Eye (tissue), 1 donor: ENCODE results near the gene MOSMO.
A peak's percentile ranks its signal among the peaks of the same experiment; 100 is the strongest.
"Not testable (repeated sequence)": the region's sequence is repeated elsewhere in the genome, so short reads cannot be mapped to it uniquely, and the experiment has no call there.

ENCODE experiments used
- DNase-seq: peaks from one replicate; pipeline ENCODE4 v3.0.0-alpha.2; 2015

MOSMO gene

DNA sequence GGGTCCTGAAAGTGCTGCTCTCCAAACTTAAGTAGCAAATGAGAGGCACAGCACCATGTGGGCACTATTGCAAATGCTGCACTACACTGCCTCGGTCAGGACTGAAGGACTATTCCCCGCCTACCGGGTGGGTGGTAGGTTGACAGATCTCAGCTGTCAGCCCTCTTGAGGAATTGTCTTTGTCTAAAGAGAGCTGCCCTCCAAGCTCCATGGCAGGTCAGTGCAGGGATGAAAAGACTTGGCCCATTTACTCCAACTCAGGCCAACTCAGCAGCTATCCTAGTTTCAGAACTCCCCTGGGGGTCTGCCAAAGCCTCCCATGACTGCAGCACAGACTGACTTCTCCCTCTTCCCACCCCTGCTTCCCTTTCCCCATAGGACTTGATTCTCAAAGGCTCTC lies 3.6 kb upstream of the MOSMO start:
- no peak for DNase-seq

DNA sequence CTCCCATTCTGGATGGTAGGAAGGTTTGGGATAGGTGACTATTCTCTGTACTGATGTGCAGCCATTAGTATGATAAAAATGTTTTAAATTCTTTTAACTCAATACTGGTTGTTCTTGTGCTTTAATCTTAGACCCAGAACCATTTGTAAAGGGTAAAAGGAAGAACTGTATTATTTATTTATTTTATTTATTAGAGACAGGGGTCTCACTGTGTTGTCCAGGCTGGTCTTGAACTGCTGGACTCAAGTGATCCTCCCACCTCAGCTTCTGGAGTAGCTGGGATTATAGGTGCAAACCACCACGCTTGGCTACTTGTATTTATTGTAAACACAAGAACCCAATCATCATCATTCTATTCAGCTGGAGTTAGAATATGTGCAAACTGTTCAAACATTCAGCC lies 2.2 kb upstream of the MOSMO start:
- DNase-seq = no peak

DNA sequence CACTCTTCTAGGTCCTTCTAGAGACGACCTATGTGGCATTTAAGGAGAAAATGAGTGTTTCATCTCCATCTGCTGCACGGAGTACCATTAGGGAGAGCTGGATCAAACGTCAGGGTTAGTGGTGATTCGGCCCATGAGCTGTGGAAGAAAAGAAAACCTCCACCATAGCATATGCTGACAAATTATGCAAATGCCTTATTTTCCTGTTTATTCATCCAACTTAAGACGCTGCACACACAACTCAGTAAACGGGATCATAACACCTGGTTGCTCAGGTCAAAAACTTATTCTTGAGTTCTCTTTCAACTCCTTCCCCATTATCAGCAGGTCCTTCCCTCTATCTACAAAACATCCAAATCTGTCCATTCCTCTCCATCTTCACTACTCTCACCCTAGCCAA lies 1.3 kb upstream of the MOSMO start:
- no peak for DNase-seq

DNA sequence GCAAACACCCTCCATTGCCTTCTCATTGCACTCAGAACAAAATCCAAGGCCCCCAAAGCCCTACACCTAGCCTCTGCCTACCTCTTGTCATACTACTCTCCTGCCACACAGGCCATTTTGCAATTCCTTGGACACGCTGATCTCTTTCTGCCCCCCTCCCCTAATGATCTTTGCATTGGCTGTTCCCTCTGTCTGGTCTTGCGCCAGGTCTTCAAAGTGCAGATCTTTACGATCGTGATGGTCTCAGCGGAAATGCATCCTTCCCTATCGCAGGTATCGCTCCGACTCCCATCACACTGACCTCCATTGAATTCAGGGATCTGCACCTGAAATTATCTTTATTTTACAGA lies 777 bp upstream of the MOSMO start:
- no peak for DNase-seq

DNA sequence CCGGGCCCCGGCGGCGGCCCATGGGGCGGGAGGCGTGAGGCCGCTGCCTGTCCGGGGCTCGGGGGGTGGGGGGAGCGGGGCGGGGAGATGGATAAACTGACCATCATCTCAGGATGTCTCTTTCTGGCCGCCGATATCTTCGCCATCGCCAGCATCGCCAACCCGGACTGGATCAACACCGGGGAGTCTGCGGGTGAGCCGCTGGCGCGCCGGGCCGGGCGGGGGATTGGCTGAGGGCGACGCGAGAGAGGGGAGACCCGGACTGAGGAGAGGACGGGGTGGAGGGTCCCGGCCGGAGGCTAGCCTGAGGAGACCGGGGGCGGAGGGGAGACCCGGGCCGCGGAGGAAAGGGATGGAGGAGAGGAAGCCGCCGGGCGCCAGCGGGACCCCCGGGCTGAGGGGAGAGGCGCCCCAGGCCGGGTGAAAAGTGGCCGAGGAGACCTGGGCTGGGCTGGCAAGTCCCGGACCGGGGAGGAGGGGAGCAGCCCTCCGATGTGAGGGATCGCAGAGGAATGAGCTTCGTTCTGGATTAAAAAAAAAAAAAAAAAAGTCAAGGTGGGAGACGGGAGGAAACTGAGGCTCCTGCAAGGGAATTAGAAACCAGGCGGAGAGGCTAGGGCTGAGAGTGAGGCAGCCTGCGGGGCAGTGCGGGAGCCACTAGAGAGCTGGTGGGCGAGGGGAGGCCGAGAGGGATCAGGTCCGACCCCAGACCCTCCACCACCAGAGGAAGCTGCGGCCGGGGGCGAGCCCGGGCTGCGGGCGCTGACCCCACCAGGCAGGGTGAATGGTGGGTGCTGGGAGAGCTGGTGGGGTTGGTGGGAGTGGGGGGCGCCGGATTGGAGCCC lies 526 bp downstream of the MOSMO start:
- DNase-seq = peak; percentile 68

DNA sequence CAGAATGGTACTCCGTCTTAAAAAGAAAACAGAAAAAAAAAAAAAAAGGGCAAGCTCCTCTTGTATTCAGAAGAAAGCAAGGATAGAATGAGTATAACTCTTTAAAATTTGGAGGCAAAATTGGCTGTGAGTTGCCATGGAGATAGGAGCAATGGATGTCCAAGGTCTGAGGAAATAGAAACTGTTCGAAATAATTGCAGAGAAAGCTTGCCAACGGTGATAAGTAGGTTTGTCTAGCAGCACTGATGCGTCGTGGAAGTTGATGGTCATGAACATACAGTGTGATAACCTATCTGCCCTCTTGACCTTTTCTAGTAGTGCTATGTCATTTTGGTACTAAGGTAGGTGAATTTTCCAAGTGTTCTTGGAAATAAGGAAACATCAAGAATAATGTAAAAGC lies 3.0 kb downstream of the MOSMO start:
- DNase-seq = no peak

DNA sequence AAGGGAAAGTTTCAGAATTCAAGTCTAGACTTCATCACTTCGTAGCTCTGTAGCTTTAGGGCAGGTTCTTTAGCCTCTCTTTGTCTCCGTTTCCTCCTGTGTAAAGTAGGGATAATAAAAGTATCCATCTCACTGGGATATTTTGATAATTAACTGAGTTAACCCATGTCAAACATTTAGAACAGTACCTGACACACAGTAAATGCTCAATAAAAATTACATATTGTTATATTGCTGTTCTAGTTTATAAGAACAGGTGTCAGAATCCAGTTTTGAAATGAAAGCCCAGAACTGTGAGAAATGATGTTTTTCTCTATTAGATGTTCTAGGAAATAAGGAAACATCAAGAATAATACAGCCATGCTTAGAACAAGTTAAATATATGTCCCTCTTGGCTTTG lies 4.3 kb downstream of the MOSMO start:
- no peak for DNase-seq

DNA sequence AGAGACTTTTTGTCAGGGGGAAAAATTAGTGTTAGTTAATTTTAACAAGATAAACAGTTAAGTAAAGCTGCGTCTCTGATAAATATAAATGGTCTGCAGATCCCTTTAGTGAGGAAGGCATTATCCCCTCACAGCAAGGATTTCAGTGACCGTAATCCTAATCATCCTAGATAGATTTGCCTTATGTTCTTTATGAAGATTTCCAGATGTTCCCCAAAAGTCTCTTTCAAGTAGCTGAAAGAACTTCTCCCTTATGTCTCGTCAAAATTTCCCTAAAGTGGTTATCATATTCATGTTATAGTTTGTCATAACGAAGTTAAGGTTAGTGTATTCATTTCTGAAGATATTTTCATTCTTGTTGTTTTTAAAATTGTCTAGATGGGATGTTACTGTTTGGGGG lies 5.6 kb downstream of the MOSMO start:
- DNase-seq = no peak

DNA sequence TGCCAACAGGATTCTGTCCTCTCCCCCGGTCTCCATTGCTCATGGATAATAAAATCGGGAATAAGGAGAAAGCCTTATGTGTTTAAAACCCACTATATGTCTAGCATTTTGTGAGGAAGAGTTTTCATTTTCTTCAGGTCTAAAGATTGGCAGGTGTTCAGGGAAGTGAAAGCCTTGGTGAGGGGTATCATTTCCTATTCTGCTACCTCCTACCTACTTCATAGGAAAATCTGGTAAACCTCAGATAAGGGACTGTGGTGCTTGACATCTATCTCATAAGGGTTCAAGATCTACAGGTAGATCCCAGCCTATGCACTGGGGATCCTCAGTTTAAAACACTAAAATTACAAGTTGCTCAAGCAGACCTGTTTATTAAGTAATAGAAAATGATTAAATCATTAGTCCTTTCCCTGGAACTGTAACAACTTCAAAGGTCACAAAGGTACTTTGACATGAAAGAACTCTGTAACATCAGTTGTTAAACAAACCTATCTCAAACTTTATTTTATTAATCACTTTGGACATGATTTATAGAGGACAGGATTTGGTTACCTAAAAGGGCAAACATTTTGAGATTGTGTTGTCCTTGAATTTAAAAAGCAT lies 6.5 kb downstream of the MOSMO start:
- DNase-seq = no peak

DNA sequence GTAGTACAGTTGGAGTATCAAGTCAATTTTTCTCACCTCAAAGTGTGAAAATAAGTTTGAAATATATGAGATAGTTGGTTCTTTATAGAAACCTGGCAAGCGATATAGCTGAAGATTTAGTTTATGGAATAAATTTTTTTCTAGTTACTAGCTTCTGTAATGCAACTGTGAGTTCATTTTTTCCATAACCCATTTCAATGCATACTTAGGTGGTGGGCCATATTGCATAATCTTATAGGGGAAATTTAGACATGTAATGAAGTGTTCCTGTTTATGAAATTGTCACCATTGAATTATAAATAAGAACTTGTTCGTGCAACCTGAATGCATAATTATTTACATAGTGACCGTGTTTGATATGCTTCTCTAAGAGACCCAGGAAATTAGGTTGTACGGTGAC lies 9.0 kb downstream of the MOSMO start:
- no peak for DNase-seq

DNA sequence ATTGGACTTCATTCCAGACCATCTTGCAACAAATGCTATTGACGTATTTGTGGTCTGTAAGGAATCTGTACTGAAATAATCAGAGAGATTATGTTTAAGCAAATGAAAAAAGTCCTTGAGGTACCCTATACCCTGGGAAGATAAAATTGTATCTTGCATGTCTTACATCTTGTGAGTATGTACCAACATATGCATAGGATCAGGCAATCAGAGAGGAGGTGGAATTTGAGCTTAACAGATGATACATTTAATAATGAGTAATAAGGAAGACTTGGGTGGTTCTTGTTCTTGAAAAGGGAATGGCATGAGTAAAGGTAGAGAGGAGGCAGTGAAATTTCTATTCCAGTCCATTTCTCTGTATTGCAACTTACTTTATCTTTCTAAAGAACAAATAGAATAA lies 10.6 kb downstream of the MOSMO start:
- no peak for DNase-seq

DNA sequence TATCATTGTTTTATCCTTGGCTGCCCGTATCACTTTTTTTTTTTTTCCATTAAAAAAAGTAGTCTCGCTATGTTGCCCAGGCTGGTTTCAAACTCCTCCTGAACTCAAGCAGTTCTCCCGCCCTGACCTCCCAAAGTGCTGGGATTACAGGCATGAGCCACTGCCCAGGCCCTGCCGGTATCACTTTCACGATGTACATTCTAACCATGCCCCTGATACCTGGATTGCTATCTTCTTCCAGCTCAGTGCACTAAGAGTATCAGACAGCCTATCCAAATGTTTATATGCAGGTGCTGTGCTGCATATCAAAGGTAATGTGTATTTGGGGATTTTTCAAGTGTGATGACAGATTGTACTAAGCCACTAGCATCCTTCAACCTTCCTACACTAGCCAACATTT lies 14.2 kb downstream of the MOSMO start:
- DNase-seq = no peak

DNA sequence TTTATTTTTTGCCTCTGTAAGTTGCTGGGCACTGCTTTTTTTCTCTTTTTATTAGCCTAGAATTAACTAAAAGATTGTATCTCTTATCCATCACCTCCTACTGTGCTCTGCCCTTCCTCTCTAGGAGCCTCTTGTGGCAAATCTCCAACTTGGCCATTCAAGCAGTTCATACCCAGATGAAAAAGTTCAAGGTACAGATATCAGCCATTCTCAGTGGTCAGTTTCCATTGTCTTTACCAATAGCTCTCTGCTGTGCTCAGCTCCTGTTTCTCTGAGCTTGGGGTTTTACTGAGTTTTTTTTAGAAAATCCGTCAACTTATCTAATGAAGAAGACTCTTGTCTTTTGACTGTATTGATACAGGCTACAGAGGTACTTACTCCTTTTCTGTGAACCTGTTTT lies 15.6 kb downstream of the MOSMO start:
- no peak for DNase-seq

DNA sequence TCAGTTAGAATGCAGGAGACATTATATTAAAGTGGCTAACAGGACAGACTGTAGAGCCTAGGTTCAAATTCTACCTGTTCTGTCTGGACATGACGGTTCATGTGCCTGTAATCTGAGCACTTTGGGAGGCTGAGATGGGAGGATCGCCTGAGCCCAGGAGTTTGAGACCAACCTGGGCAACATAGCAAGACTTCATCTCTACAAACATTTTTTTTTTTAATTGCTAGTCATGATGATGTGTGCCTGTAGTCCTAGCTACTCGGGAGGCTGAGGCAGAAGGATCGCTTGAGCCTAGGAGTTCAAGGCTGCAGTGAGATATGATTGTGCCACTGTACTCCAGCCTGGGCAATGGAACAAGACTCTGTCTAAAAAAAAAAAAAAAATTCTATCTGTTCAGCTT lies 16.9 kb downstream of the MOSMO start:
- not testable (repeated sequence) for DNase-seq

DNA sequence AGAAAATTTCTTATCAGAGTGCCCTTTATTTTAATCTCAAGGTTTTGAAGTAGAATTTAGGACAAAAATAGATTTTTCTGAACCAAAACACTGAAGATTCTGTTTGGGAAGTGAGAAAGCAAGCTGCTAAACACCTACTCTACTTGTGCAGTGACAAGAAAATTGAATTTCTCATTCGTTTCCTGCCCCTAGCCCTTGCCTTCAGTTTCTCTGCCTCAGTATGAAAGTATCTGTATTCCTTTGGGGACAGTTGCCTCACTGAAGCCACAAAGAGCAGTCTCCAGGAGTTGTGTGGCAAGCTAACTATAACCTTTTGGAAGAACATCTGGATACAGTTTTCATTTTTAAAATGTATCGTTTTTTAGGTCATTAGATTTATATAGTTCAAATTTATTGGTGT lies 19.7 kb downstream of the MOSMO start:
- no peak for DNase-seq

DNA sequence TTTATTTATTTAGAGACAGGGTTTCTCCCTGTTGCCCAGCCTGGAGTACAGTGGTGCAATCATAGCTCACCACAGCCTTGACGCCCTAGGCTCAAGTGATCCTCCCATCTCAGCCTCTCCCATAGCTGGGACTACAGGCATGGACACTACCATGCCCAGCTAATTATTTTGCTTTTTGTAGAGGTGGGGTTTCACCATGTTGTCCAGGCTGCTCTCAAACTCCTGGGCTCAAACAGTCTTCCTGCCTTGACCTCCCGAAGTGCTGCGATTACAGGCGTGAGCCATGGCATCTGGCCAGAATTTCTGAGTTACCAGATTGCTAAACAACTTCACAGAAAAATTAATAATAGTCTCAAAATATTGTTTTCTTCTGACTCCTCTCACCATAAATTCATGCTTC lies 21.7 kb downstream of the MOSMO start:
- DNase-seq = no peak

DNA sequence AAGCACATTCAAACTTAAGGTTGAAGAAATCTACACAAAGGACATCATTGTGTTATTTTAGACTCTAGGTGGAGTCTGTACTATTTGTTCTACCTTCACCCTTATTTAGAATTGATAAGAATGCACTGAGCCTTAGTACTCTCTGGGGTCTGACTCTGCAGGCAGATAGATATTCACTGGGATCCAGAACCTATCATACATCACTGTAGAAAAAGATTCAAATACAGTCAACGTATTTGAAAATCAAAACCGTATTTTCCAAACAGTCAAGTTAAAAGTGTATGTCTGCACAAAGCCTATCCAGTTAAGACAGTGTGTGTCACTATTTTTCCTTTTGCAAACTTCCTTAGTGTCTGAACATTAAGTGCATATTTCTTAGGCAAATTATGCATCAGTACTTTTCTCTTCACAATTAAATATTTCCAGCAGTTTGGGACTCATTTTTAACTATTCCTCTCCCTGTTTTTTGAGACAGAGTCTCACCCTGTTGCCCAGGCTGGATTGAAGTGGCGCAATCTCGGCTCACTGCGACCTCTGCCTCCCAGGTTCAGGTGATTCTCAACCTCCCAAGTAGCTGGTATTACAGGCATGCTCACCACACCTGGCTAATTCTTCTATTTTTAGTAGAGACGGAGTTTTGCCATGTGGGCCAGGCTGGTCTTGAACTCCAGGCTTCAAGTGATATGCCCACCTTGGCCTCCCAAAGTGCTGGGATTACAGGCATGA lies 22.3 kb downstream of the MOSMO start:
- no peak for DNase-seq

DNA sequence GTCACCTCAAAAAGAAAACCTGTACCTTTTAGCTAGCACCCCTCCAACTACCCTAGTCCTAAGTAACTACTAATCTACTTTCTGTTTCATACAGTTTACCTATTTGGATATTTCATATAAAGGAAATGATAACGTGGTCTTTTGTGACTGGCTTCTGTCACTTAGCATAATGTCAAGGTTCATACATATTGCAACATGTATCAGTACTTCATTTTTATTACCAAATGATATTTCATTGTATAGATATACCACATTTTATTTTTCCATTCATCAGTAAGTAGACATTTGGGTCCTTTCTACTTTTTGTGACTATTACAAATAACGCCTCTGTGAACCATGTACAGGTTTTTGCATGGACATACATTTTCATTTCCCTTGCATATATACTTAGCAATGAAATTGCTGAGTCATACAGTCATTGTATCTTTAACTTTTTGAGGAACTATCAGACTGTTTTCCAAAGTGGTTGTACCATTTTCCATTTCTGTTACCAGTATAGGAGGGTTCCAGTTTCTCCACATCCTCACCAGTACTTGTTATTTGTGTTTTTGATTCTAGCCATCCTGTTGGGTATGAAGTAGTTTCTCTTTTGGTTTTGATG lies 23.7 kb downstream of the MOSMO start:
- DNase-seq = no peak

DNA sequence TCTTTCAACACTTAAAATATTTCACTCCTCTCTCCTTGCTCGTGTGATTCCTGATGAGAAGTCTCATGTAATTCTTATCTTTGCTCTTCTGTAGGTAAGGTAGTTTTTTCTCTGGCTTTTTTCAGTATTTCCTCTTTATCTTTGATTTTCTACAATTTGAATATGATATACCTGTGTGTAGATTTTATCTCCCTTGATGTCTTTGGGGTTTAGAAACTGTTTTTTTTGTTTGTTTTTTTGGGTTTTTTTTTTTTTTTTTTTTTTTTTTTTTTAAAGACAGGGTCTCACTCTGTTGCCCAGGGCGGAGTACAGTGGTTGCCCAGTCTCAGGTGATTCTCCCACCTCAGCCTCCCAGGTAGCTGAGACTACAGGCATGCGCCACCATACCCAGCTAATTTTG lies 26.6 kb downstream of the MOSMO start:
- no peak for DNase-seq

DNA sequence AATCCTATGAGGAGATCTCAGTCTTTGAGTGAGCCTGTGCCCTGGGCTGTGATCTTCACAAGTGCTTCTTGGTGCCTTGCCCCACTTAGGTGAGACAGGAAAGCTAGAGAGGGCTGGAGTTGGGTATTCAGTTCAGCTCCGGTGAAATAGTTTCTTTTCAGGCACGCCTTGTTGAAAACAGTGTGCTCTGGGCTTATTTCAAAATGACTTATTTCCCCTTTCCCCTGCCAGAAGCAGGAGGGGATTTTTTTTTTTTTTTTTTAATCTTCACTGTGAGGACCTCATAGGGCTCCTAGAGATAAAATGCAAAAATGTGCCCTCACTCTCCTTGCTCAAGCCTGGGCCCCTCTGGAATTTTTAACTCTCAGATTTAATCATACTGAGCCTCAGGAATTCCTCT lies 27.2 kb downstream of the MOSMO start:
- DNase-seq = no peak

DNA sequence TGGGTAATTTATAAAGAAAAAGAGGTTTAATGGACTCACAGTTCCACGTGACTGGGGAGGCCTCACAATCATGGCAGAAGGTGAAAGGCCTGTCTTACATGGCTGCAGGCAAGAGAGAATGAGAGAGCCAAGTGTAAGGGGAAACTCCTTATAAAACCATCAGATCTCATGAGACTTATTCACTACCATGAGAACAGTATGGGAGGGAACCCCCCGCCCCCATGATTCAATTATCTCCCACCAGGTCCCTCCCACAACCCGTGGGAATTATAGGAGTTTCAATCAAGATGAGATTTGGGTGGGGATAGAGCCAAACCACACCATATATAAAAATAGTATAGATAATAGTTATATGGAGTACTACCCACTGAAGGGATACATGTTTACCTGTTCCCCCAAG lies 36.0 kb downstream of the MOSMO start:
- not testable (repeated sequence) for DNase-seq

DNA sequence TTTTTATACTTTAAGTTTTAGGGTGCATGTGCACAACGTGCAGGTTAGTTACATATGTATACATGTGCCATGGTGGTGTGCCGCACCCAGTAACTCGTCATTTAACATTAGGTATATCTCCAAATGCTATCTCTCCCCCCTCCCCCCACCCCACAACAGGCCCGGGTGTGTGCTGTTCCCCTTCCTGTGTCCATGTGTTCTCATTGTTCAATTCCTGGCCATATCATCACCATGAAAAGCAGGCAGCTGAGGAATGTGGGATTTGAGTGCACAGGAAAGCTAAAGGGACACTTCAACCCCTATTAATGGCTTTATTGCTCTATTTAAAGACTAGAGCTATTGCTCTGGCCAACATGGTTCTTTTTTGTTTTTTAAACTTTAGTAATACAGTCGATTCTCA lies 38.0 kb downstream of the MOSMO start:
- not testable (repeated sequence) for DNase-seq

DNA sequence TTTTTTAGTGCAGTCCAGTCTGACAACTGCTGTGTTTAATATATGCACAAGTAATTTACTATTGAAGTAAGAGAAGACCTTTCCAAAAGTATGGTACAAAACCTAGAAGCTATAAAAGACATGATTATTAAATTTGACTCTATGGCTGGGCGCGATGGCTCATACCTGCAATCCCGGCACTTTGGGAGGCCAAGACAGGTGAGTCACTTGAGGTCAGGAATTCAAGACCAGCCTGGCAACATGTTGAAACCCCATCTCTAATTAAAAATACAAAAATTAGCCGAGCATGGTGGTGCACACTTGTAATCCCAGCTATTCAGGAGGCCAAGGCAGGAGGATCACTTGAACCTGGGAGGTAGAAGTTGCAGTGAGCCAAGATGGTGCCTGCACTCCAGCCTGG lies 43.1 kb downstream of the MOSMO start:
- no peak for DNase-seq

DNA sequence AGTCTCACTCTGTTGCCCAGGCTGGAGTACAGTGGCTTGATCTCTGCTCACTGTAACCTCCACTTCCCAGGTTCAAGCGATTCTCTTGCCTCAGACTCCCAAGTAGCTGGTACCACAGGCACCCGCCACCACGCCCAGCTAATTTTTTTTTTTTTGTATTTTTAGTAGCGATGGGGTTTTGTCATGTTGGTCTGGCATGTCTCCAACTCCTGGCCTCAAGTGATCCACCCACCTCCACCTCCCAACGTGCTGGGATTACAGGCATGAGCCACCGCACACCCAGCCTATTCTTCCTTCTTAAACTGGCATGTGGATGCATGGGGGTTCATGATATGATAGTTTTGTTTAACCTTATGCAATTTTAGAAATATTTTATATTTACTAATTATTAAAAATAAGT lies 45.1 kb downstream of the MOSMO start:
- no peak for DNase-seq
